ENCODE data around the gene SFMBT1.

- TF ChIP-seq POLR2A (IDR thresholded peaks at IDR 0.05) (no peak), CTCF (IDR thresholded peaks at IDR 0.05) (no peak)
Observed at GRCh38 chr3:53003320-53003719, 42.6 kb downstream of the SFMBT1 start.

All from right lobe of liver (tissue), 4 donors.